Measurements from ENCODE around the gene C16orf95. TPM values are rescaled to one million over a fixed set of nuclear protein-coding genes. Genes with fewer than 3 reads are reported as not detected.

The C16orf95 gene
- total RNA-seq, 1 donor from 2014 or later, result 6.1 TPM

- no peak for ATAC-seq
- no peak for DNase-seq (ENCODE audit: low spot score)
- intact Hi-C loops (cut with DNase I), result no loop called here
Observed at GRCh38 chr16:87334651-87335624, 17.7 kb upstream of the C16orf95 start.

- ATAC-seq (no peak), DNase-seq (ENCODE audit: low spot score) (no peak)
- intact Hi-C loops (cut with DNase I), result no loop called here
Observed at GRCh38 chr16:87333581-87334331, 16.6 kb upstream of the C16orf95 start.

- DNase-seq (ENCODE audit: low spot score) (no peak), ATAC-seq (no peak)
- intact Hi-C loops (cut with DNase I), result no loop called here
Observed at GRCh38 chr16:87333101-87333500, 15.9 kb upstream of the C16orf95 start.

- ATAC-seq (no peak), DNase-seq (ENCODE audit: low spot score) (no peak)
- intact Hi-C loops (cut with DNase I), result no loop called here
Observed at GRCh38 chr16:87332150-87332549, 15.0 kb upstream of the C16orf95 start.

- DNase-seq (ENCODE audit: low spot score) (no peak), ATAC-seq (no peak)
- intact Hi-C loops (cut with DNase I), result no loop called here
Observed at GRCh38 chr16:87331241-87331801, 14.1 kb upstream of the C16orf95 start.

- DNase-seq (ENCODE audit: low spot score), result no peak
- intact Hi-C loops (cut with DNase I), result no loop called here
- ATAC-seq, result no peak
Observed at GRCh38 chr16:87330646-87331045, 13.5 kb upstream of the C16orf95 start.

GRCh38 chr16:87330257-87330624 is 13.0 kb upstream of the C16orf95 start:
- DNase-seq (ENCODE audit: low spot score), result no peak
- intact Hi-C loops (cut with DNase I), result no loop called here
- ATAC-seq, result no peak

- ATAC-seq (no peak), DNase-seq (ENCODE audit: low spot score) (no peak)
- intact Hi-C loops (cut with DNase I), result no loop called here
Observed at GRCh38 chr16:87329436-87330256, 12.5 kb upstream of the C16orf95 start.

GRCh38 chr16:87328846-87329245 is 11.7 kb upstream of the C16orf95 start:
- intact Hi-C loops (cut with DNase I), result no loop called here
- ATAC-seq (no peak), DNase-seq (ENCODE audit: low spot score) (no peak)

GRCh38 chr16:87327798-87328495 is 10.8 kb upstream of the C16orf95 start:
- intact Hi-C loops (cut with DNase I), result no loop called here
- DNase-seq (ENCODE audit: low spot score) (no peak), ATAC-seq (no peak)

- no peak for DNase-seq (ENCODE audit: low spot score)
- ATAC-seq, result no peak
- intact Hi-C loops (cut with DNase I), result no loop called here
Observed at GRCh38 chr16:87326151-87326571, 9.0 kb upstream of the C16orf95 start.

- intact Hi-C loops (cut with DNase I), result no loop called here
Observed at GRCh38 chr16:87325423-87325858, 8.2 kb upstream of the C16orf95 start.

GRCh38 chr16:87324411-87325275 is 7.5 kb upstream of the C16orf95 start:
- ATAC-seq (peak; percentile 54), DNase-seq (ENCODE audit: low spot score) (no peak)
- intact Hi-C loops (cut with DNase I), result no loop called here

More at GRCh38 chr16:87325423-87325858, 8.2 kb upstream of the C16orf95 start:
- no peak for ATAC-seq
- DNase-seq (ENCODE audit: low spot score), result no peak

- no peak for ATAC-seq
Observed at GRCh38 chr16:87323727-87324410, 6.7 kb upstream of the C16orf95 start.

GRCh38 chr16:87322833-87323726 is 5.9 kb upstream of the C16orf95 start:
- intact Hi-C loops (cut with DNase I), result no loop called here
- DNase-seq (ENCODE audit: low spot score) (no peak), ATAC-seq (no peak)

More at GRCh38 chr16:87323727-87324410, 6.7 kb upstream of the C16orf95 start:
- intact Hi-C loops (cut with DNase I), result no loop called here
- DNase-seq (ENCODE audit: low spot score), result no peak

- DNase-seq (ENCODE audit: low spot score) (no peak), ATAC-seq (no peak)
- intact Hi-C loops (cut with DNase I), result no loop called here
Observed at GRCh38 chr16:87322360-87322759, 5.2 kb upstream of the C16orf95 start.

Measured in sciatic nerve (tissue), 2 donors.